HG03575 (cell line): ENCODE results near the gene STX10.
"Not testable (repeated sequence)": the region's sequence is repeated elsewhere in the genome, so short reads cannot be mapped to it uniquely, and the experiment has no call there.

Experiments used
- ATAC-seq: cut with Tn5 transposase; IDR thresholded peaks from one replicate; pipeline ENCODE4 v1.9.1; 2021; ENCODE audit not compliant: unreplicated experiment, insufficient number of reproducible peaks, low FRiP score; ENCODE audit errors: extremely low read depth

STX10 gene

DNA sequence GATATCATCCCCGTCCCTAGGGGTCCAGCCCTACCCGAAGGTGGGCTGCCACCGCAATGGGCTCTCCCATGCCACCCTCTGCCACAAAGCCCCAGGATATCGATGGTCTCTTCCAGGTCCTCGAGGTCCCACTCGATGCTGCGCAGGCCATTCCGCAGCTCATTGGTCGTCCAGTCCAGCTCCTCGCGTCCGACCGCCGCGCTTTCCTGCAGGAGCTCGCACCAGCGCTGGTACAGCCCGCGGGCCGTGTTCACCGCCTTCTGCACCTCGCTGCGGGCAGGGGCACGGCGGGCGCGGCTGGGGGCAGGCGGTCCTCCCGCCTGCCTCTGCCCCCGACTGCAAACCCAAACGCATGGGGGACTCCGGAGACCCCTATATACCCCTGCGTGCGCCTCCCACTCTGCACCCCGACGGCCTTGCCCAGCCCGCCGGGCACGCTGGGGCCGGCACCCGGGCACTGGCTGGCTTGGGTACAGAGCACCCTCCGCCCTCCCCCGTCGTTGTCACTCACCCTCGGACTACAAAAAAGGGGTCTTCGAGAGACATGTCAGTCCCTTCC lies 468 bp downstream of the STX10 start:
- ATAC-seq = no peak

DNA sequence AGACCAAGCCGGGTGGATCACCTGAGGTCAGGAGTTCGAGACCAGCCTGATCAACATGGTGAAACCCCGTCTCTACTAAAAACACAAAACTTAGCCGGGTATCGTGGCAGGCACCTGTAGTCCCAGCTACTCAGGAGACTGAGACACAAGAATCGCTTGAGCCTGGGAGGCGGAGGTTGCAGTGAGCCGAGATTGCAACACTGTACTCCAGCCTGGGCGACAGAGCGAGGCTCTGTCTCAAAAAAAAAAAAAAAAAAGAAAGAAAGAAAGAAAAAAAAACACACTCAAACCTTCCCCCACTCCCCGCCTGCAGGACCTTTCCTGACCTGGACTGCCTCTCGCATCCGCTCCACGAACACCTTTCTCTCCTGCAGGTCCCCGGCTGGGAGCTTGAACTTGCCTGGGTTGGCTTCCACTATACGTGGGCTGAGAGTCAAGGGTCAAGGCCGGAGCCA lies 975 bp downstream of the STX10 start:
- ATAC-seq = not testable (repeated sequence)

DNA sequence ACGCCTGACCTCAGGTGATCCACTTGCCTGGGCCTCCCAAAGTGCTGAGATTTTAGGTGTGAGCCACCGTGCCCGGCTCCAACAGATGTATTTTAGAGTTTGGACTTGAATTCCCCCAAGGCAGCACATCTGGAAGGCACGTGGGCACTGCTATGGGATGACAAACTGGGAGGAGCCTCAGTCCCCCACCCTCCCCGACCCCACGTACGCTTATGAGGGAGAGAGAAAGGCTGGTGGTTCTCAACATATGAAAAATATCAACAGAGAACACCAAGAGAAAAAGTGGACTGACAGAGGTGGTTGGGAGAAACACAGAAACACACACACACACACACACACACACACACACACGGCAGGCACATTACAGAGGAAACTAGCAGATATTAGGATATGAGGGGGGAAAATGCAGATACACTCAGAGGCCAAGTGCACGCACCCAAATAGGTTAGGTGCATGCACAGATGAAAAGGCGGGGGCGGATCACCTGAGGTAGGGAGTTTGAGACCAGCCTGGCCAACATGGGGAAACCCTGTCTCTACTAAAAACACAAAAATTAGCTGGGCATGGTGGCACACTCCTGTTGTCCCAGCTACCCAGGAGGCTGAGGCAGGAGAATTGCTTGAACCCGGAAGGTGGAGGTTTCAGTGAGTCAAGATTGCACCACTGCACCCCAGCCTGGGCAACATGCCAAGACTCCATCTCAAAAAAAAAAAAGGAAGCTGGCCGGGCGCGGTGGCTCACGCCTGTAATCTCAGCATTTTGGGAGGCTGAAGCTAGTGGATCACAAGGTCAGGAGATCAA lies 3.2 kb downstream of the STX10 start:
- no peak for ATAC-seq

DNA sequence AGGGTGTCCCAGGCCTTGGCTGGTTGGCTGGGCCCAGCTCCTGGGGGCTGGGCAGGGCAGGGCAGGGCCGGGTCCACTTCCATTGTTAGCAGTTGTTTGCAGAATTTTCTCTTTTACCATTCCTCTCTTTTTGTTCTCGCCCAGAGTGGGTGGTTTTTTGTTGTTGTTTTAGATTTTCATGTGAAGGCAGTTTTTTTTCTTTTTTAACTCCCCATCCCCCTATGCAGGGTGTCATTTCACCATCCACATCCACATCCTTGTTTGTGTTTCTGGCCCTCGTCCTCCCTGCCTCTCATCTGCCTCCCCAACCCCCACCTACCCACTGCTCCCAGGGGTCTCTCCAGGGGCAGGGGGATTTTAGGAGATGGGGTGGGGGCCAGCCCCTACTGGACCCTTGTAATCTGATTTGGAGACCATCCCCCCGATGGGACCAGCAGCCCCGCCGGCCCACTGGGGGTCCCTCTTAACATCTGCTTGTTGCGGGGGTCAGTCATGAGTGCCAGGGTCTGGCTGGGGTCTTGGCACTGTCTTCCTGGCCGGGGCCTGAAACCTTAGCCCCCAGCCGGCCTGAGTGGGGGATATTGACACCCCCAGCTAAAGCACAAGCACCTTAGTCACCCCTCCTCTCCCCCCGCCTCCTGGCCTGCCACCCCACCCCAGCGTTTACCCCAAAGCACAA lies 10.4 kb downstream of the STX10 start:
- no peak for ATAC-seq

DNA sequence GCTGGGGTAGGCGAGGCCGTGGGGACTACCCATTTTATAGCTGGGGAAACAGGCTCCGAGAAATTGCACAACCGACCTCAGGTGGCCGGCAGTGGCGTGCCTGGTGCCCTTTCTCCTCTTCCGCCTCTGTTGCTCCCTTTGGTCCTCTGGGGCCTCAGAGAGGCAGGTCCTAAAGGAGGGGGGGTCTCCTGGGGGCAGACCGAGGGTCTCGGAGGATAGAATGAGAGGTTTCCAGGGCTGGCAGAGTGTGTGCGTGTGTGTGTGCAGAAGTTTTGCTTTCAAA lies 11.3 kb downstream of the STX10 start:
- no peak for ATAC-seq

DNA sequence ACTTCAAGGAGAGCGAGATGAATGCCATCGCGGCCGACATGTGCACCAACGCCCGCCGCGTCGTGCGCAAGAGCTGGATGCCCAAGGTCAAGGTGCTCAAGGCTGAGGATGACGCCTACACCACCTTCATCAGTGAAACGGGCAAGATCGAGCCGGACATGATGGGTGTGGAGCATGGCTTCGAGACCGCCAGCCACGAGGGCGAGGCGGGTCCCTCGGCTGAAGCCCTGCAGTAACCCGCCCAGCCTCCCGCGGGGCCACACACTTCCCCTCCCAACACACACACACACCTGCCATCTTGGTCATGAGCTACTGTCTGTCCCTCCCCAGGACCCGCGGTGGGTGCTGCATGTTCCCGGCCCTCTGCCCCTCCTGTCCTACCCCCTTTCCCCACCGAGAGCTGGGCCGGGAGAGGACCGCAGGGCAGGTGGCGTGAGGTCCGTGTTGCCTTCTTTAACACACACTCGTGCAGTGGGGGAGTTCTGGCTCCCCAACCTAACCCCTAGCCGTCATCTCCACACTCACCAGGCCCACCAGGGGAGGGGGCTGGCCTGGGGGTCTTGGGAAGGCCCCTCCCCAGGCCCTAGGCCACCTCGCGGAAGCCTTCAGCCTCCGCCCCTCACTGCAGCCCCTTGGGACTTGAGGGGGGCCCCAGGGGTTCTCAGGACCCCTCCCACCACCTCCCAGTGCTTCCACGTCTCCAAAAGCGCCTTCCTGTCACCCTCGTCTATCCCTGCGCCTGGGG lies 11.8 kb downstream of the STX10 start:
- no peak for ATAC-seq

DNA sequence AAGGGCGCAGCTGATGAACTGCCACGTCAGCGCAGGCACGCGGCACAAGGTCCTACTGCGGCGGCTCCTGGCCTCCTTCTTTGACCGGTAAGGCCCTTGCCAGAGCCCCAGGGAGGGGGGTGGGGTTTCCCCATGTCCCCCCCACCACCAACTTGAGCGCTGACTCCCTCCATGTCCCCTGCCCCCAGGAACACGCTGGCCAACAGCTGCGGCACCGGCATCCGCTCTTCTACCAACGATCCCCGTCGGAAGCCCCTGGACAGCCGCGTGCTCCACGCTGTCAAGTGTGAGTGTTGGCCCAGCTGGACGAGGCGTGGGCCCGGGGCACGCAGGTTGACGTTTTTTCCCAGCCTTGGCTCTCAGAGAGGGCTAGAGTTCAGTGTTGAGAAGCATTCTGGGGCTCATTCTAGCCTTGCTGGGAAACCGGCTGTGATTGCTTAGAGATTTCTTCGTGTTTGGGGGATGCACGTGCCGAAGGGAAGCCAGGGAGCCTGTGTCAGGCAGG lies 12.8 kb downstream of the STX10 start:
- no peak for ATAC-seq

DNA sequence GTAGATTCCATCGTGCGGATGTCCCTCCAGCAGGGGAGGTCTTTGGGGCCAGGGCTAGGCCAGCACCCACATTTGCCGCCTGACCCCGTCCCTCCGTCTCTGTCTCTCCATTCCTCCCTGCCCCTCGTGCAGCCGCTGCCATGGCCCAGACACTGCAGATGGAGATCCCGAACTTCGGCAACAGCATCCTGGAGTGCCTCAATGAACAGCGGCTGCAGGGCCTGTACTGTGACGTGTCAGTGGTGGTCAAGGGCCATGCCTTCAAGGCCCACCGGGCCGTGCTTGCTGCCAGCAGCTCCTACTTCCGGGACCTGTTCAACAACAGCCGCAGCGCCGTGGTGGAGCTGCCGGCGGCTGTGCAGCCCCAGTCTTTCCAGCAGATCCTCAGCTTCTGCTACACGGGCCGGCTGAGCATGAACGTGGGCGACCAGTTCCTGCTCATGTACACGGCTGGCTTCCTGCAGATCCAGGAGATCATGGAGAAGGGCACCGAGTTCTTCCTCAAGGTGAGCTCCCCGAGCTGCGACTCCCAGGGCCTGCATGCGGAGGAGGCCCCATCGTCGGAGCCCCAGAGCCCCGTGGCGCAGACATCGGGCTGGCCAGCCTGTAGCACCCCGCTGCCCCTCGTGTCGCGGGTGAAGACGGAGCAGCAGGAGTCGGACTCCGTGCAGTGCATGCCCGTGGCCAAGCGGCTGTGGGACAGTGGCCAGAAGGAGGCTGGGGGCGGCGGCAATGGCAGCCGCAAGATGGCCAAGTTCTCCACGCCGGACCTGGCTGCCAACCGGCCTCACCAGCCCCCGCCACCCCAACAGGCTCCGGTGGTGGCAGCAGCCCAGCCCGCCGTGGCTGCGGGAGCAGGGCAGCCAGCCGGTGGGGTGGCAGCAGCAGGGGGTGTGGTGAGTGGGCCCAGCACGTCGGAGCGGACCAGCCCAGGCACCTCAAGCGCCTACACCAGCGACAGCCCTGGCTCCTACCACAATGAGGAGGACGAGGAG lies 14.8 kb downstream of the STX10 start:
- ATAC-seq = no peak

DNA sequence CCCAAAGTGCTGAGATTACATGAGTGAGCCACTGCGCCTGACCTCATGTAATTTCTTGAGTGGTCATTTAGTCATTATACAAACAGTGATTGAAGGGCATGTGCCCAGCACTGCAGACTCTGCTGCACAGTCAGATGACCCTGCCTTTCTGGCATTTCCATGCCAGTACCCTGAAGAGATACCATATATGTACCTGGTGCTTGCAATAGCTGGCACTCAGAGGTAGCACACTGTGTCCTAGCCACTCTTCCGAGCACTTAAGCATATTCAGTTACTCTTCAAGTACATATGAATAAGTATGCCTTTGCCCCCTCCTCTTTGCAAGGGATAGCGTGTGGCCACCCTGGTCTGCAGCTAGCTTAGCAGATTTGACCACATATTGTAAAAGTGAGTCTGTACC lies 15.5 kb downstream of the STX10 start:
- ATAC-seq = no peak

DNA sequence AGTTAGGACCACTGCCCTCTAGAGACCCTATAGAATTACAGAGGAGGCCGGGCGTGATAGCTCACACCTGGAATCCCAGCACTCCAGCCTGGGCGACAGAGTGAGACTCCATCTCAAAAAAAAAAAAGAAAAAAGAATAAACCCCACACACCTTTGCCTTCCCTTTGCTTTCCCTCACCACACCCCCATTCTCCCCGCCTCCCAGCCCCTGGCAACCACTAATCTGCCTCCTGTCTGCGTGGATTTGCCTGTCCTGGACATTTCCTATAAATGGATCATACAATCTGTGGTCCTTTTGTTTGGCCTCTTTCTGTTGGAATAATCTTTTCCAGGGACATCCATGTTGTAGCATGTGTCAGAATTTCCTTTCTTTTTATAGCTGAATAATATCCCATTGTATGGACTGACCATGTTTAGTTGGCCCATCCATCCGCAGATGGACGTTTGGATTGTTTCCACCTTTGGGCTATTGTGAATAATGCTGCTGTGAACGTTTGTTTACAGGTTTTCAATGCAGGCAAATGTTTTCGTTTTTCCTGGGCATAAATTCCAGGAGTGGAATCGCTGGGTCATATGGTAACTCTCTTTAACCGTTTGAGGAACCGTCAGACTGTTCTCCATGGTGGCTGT lies 16.8 kb downstream of the STX10 start:
- no peak for ATAC-seq

DNA sequence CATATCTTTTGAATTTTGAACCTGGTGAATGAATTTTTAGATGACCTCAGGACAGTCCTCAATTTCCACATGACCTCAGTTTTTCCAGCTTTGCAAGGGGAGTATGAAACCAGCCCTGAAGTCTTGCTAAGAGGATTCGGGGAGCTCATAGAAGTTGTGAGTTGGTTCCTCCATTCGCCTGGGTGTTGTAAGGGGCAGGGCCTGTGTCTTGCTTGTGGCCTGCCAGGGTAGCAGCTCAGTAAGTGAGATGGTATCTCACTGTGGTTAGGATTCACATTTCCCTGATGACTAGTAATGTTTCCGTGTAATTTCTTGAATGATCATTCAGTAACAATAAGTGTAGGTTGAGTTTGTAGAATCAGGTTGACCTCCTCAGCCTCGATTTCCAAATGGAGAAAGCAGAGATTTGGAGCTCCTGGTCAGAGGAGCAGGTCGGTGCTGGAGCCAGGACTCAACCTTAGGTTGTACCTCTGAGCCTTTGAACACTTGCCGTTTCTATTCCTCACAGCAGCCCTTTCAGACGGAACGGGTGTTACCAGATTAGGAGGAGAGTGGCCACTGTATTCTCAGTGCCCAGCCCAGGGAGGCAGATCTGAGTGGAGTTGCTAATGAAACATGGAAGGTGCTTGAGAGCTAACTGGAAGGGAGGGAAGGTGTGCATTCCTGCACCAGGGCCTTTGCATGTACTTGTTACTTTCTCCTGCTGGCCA lies 17.5 kb downstream of the STX10 start:
- ATAC-seq = no peak

DNA sequence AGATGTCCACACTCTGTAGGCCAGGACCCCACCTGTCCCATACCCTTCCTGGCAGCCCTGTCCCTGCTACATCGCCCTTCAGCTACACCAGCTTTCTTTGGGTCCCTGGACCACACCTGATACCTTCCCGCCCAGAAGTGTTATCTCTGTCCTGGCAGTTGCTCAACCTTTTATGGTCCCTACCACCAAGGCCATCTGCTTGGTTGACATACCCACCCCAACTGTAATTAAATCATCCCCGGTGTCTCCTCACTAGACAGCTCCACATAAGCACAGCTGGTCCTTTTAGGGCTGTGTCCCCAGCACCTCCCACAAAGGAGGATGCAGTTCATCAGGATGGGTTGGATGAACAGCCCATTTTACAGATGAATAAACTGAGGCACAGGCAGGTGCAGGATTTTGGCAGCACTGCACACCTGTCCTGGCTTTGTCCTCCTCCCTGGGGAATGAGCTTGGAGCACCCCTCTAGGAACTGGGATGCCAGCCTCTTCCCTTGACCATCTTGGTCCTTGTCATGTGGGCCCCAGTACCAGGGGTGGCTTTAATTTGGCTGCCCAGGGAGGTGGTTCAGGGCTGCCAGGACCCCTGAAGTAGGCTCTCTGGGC lies 19.2 kb downstream of the STX10 start:
- no peak for ATAC-seq

DNA sequence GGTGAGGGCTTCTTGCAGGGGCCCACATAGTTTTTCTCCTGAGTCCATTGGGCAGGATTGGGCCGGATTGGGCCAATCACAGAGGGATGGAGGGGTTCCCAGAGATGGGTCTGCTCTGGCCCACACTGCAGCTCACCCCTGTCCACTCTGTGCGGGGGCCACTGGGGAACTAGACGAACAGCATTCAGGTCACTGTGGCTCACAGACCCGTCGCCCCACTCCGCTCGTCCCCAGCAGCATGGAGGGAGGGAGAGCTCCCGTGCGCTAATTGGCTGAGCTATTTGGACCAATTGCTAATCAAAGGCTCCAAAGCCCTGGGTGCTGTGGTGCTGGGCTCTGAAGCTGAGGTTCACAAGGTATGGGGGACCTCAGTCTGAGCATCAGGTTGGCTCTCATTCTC lies 20.8 kb downstream of the STX10 start:
- no peak for ATAC-seq

DNA sequence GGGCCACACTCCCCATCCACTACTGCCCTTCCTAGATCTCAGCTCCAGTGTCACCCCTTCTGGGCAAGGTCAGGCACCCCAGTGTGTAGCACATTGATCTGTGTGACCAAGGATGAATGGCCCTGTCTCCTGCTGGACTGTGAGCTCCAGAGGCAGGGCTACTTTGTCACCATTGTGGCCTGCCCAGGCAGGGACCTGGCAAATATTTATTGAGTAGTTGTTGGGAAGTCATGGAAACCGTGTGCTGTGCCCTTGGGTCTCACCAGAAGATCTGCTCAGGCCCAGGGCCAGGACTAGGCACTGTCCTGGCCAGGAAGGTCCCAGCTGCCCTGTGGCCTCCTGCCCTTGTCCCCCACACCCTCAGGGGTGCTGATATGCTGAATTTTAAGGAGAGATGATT lies 21.6 kb downstream of the STX10 start:
- ATAC-seq = no peak

DNA sequence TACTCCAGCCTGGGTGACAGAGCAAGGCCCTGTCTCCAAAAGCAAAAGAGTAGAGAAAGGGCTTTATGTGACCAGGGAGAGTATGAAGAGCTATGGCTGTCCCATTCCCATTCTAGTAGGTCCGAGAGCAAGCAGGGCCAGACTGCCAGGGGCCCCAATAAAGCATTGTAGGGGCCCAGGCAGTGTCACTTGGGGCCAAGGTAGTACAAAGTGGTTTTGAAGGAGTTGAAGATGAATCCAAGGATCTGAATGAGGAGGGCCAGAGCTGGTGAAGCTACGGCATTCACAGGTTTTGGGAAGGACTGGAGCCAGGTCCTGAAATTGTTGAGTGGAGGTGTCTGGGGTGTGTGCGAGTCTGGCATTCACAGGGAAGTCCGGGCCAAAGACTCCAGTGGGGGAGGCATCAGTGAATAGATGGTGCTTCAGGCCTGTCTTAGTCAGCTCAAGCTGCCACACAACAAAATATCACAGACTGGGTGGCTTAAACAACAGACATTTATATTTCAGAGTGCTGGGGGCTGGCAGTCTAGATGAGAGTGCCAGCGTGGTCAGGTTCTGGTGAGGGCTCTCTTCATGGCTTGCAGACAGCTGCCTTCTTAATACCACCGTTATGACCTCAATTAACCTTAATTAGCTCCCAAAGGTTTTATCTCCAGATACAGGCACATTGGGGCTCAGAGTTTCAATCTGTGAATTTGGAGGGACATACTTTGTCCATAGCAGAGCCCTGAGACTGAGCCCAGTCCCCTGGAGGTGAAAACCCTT lies 22.2 kb downstream of the STX10 start:
- no peak for ATAC-seq

DNA sequence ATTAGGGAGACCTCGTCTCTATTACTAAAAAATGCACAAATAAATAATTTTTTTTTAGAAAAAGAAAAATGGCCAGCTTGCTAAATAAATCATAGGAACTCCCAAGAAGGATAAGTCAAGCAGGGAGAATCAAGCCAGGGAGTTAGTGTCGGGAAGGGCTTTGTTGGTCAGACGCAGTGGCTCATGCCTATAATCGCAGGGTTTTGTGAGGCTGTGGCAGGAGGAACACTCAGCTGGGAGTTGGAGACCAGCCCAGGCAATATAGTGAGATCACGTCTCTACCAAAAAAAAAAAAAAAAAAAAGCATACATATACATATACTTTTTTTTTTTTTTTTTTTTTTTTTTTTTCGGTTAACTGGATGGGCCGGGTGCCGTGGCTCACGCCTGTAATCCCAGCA lies 23.1 kb downstream of the STX10 start:
- ATAC-seq = no peak
